BJ (cell line): ENCODE data around the gene NR1I2. TPM values are rescaled to one million over a fixed set of nuclear protein-coding genes. Genes with fewer than 3 reads are reported as not detected.

Experiments
- CTCF ChIA-PET: fragments of 350-600 bp; formaldehyde crosslinking; extraction: SDS; loops from one replicate; lab custom pipeline; 2021; ENCODE audit warnings: antibody characterized with exemption, inconsistent platforms; lab: Yijun Ruan, JAX
- POLR2A ChIA-PET: fragments of 300-600 bp; sonication (Branson Sonifier 250); formaldehyde crosslinking; extraction: SDS; loops from one replicate; lab custom pipeline; 2021; ENCODE audit warnings: antibody characterized with exemption; lab: Charles Lee
- DNase-seq: peaks from one replicate; pipeline ENCODE4 v3.0.0-alpha.2; 2011; ENCODE audit warnings: low read depth
- H3K27me3 ChIP-seq: 2 replicates; pipeline ENCODE4 v1.6.0; 2011; ENCODE audit warnings: low read length; ENCODE audit not compliant: control insufficient read depth, insufficient read depth
- H3K36me3 ChIP-seq: 2 replicates; pipeline ENCODE4 v1.5.1; 2011; ENCODE audit warnings: low read length; ENCODE audit not compliant: control insufficient read depth, insufficient read depth
- H3K4me3 ChIP-seq: 2 replicates; pipeline ENCODE4 v1.5.1; 2011; ENCODE audit warnings: low read depth, mild to moderate bottlenecking, control low read depth, low read length
- polyA plus RNA-seq: library from polyadenylated mRNA; depleted of rRNA; stranded (reverse); fragments of >200 nt; gene quantifications from 2 replicates; pipeline ENCODE4 v1.2.3, GENCODE V29; 2011
- TF ChIP-seq, protein P1 (sequence below): IDR thresholded peaks from 2 replicates; pipeline ENCODE4 v1.5.1; 2011; ENCODE audit warnings: low read depth, mild to moderate bottlenecking, control low read depth, inconsistent platforms, low read length, moderate library complexity; ENCODE audit not compliant: insufficient read depth

The NR1I2 gene
- polyA plus RNA-seq, 1 experiment, result not detected

DNA sequence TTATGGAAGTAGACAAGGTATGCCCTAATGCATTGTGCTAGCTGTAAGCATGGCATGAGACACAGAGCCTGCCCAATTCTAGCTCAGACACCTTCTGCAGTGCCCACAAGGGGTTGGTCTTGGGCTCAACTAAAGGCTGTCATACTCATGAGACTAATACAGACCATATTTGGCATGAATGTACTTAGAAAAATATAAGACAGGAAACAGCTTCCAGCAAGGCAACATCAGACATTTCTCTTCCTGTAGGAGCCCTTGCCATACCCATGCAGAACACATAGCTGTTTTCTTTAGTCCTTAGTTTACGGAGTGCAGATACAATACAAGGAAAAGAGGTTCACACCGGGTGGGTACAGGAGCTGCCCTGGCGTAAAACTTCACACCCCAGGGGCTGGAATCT is 30.5 kb upstream of the NR1I2 start:
- TF ChIP-seq, protein P1, sequence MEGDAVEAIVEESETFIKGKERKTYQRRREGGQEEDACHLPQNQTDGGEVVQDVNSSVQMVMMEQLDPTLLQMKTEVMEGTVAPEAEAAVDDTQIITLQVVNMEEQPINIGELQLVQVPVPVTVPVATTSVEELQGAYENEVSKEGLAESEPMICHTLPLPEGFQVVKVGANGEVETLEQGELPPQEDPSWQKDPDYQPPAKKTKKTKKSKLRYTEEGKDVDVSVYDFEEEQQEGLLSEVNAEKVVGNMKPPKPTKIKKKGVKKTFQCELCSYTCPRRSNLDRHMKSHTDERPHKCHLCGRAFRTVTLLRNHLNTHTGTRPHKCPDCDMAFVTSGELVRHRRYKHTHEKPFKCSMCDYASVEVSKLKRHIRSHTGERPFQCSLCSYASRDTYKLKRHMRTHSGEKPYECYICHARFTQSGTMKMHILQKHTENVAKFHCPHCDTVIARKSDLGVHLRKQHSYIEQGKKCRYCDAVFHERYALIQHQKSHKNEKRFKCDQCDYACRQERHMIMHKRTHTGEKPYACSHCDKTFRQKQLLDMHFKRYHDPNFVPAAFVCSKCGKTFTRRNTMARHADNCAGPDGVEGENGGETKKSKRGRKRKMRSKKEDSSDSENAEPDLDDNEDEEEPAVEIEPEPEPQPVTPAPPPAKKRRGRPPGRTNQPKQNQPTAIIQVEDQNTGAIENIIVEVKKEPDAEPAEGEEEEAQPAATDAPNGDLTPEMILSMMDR, result no peak
- Histone ChIP-seq H3K36me3 (no peaks in the 10 kb centered on the region), H3K4me3 (no peak overlapping the region), H3K27me3 (no peaks in the 10 kb centered on the region)
- ChIA-PET POLR2A (no interaction called here), CTCF (no interaction called here)
- DNase-seq, result no peak

- TF ChIP-seq, protein P1, result no peak
- POLR2A ChIA-PET, result no interaction called here
- H3K4me3 ChIP-seq, result no peak overlapping the region
- no peak for DNase-seq
- H3K27me3 ChIP-seq, result no peaks in the 10 kb centered on the region; the same call in 1 of the 2 replicates
- H3K36me3 ChIP-seq, result no peaks in the 10 kb centered on the region
- CTCF ChIA-PET, result no interaction called here
Measured at GRCh38 chr3:119759962-119760361, 21.9 kb upstream of the NR1I2 start.

DNA sequence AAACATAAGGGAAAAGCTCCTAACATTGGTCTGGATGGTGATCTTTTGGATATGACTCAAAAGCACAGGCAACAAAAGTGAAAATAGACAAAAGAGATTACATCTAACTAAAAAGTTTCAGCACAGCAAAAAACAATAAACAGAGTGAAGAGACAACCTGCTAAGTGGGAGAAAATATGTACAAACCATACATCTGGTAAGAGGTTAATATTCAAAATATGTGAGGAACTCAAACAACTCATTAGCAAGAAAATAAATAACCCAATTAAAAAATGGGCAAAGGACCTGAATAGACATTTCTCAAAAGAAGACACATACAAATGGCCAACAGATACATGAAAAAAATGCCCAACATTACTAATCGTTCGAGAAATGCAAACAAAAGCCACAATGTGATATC is 19.0 kb upstream of the NR1I2 start:
- POLR2A ChIA-PET, result no interaction called here

GRCh38 chr3:119763466-119763865 is 18.4 kb upstream of the NR1I2 start:
- no peak for DNase-seq
- CTCF ChIA-PET, result no interaction called here
- POLR2A ChIA-PET, result no interaction called here

More for the DNA sequence above, 19.0 kb upstream of the NR1I2 start:
- no peak for DNase-seq
- TF ChIP-seq, protein P1, result no peak
- H3K27me3 ChIP-seq, result peaks cover 1% of the 10 kb centered on the region; the same call in 1 of the 2 replicates
- no peak overlapping the region for H3K4me3 ChIP-seq
- H3K36me3 ChIP-seq, result no peaks in the 10 kb centered on the region
- CTCF ChIA-PET, result no interaction called here

GRCh38 chr3:119765239-119765638 is 16.7 kb upstream of the NR1I2 start:
- CTCF ChIA-PET, result interaction anchor here (0.6 kb wide), 1 partner anchor 521 kb away, joined by 3 read pairs; no protein-coding TSS in a partner anchor
- POLR2A ChIA-PET, result no interaction called here
- DNase-seq, result no peak
- no peaks in the 10 kb centered on the region for H3K36me3 ChIP-seq
- H3K4me3 ChIP-seq, result no peak overlapping the region
- TF ChIP-seq, protein P1, result no peak
- peaks cover 4% of the 10 kb centered on the region for H3K27me3 ChIP-seq

More at GRCh38 chr3:119763466-119763865, 18.4 kb upstream of the NR1I2 start:
- peaks cover 2% of the 10 kb centered on the region; the same call in 1 of the 2 replicates for H3K27me3 ChIP-seq
- H3K4me3 ChIP-seq, result no peak overlapping the region
- H3K36me3 ChIP-seq, result no peaks in the 10 kb centered on the region
- TF ChIP-seq, protein P1, result no peak
